ENCODE measurements around the gene AOPEP.

The AOPEP gene

DNA sequence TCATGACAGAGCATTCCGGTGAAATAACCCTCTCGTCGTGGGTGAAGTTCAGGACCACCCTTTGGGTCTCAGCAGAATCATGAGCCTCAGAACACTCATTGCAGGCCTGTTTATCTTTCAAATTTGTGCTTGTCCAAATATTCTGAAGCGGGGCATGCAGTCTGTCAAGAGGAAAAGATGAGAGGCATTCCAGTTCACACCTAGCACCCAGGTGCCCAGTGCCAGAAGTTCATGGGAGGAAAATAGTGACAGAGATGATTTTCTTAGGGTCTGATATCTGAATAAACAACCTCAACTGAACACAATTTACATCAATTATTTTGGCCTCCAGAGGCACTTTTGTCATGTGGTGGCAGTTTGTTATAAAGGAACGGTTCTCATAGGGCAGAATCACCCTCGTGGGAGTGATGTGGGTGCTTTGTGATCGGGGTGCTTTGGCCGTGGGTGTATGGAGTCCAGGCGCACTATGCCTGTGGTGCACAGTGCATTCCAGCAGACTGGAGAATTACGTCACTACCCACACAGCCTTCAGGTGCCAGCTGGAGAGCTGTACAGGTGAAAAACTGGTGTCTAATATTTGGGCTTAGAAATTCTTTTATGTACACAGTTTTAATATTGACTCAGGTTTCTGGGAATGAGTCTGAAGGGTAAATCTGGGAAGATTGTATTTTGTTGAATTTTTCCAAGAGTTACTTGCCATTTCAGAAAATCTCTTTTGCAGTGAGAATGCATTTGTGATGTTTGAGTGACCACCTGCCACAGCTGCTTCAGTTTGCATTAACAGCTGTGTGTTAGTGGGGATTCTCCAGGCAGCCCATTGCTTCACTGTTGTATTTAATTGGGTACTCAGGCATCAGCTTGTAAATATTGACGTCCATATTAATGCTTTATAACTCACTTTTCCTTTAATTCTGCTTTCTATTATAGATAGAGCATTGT, 301.7 kb downstream of the AOPEP start:
- DNase-seq = no peak

DNA sequence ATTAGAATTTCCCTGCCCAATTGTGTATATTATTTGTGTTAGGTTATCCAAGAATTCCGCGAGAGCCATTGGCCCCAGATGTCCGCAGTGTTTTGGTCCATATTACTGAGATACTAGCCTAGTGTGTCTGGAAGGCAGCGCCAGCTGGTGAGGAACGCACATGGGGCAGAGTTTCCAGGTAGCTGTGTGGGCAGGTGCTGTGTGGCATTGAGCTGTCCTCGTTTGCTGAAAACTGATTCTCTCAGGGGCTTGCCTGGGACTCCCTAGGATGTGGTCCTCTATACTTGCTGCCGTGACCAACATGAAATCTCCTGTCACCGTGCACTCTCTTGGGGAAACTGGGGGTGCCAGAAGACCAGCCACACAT, 302.3 kb downstream of the AOPEP start:
- no peak for DNase-seq

DNA sequence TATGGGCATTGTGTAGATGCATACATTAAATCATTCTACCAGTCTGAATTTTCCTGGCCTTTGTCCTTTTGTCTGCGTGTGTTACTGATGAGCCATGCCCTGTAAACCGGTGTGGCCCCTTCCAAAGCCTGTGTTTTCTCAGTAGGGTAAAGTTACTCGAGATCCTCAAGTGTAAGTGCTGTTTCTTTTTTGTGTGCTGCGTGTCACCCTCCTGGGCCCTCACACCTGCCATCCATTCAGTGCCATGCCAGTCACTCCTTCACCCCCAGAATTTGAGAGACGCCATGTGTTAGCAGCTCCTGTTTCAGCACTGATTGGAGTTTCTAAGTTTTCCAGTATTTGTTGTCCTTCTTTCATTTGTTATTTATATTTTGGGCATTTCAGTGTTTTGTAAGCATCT, 302.8 kb downstream of the AOPEP start:
- no peak for DNase-seq

DNA sequence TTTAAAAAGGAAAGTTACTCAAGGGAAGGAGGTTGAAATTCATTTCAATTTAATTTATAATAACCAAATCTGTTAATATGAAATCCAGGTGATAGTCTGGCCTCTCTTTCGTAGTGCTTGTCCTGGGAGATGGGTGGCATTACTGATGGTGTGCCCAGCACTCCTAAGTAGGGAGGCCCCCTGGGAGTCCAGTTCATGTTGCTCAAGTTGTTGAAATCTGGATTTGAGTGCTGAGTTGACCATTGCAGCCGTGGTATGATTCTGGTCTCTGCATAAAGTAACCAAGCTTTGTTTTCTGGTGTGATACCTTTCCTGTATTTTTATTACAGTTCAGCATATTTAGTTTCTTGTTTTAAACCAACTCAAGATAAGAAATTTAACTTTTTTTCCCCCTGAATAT, 303.2 kb downstream of the AOPEP start:
- DNase-seq = no peak

DNA sequence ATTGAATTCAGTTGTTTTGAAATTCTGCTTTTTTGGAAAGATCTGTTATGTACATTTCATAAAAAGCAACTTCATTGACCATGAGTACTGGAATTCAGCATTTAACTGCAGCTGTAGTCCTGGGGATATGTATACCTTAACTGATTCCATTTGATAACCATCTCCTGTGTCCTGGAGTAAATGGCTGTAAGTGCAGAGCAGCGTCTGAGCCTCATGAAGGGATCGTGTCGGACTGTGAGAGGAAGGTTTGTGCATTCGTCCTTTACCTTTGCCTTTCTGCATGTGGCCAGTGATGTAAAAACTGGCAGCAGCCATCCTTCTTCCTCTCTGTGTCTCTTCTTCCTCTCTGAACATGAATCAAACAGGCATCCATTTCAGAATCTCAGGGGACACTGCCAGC, 303.8 kb downstream of the AOPEP start:
- DNase-seq = no peak

DNA sequence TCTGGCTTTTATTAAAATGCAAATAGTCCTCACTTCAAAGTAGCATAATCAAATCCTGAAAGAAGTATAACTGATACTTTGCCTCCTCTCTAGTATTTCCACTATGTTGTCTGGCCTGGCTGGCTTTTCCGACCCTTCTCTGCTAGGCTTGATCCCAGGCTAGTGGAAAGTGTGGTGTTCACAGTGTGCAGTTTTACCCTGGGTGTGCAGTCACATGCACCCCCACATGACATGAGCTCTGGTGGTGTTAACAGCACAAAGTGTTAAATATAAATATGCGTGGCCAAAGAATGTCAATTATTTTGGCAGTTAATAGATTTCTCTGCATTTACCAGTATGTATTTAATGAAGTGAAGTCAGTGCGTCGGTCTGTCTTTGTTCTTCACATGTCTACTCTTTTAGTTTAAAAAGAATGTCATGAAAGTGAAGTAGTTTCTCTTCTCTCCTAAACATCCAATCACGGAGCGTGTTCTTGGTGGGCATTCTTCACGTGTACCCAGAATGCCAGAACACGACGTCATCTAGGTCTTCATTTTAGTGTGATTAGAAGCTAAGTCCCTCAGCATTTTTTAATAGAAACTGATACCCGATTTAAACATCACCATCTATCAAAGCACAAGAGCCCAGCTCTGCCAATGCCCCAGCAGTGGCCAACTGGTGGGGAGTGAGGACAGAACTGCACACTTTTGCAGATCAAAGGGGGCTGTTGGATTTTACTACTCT, 304.6 kb downstream of the AOPEP start:
- no peak for DNase-seq

DNA sequence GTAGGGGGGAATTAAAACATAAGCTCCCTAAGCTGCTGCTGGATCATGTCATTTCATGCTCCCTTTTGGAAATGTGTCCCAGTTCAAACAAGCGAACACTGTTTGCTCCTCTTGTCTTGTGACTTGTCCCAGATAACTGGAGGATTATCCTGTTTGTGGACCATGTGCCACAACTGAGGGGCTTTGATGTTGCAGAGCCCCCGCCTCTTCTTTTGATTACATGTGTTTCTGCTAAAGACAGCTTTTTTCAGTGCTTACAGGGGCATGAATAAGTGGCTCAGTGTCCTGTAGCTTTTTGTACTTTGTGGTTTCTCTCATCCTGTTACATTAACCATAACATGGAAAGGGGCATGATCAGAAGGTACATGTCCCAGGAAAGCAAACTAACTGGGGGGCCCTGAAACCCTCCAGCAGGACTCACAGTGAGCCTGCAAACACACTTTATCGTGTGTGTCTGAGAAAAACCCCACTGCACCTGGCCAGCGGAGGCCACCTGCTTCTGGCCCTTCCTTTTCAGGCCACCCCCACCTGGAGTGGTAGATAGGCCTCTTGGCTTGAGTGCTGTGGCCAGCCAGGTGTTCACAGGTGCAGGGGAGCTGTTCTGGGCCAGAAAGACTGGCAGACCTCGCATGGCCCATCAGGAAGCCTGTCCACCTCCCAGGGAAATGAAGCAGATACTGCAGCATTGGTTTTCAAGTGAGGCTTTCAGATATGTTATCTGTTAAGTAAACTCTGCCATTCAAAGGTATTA, 305.4 kb downstream of the AOPEP start:
- no peak for DNase-seq

DNA sequence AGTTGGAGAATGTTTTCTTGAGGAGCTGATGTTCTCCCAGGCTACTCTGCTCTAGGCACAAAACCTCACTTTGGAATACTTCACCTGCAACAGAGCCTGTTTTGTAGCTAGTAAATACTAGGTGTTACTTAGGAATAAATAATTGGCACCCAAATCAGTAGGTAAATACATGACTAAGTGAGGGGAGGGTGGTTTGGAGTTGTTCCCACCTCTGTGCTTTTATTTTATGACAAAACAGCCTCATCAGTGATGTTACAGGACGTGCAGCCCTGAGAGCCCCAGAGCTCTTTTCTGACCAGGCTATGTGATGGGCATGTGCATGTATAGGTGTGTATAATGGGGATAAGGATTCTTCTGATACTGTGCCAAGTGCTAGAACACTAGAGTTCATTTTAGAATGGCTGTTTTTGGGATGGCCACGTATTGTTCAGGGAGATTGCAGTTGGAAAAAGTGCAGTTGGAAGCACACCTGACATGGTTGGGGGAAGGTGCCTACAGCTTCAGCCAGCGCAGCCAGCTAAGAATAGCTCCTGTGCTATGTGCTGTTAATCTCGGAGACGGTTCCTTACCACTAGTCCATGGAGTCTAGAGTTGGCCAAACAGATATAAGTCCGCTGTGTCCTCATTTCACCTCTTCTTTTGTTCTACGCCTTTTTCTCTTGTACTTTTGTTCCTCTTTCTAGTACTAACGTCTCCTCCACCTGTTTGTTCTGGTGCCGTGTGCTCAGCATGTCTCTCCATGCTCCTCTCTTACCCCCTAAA, 306.3 kb downstream of the AOPEP start:
- no peak for DNase-seq

DNA sequence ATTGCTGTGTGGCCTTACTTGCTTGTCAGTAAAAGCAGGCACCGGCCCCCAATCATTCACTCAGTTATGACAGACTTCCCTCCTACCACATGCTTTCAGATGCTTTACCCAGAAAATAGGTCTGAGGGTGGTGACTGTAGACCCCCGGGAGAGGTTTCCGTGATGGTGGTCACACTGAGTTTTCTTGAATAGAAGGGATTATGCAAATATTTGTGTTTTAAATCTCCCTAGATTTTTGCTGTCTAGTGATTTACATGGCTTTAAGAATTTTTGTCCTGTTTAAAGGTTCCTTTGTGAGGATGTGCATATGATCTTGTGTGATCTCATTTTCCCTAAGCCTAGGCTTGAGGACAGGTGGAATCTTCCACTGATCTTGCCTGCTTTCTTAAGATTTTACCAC, 309.3 kb downstream of the AOPEP start:
- no peak for DNase-seq

DNA sequence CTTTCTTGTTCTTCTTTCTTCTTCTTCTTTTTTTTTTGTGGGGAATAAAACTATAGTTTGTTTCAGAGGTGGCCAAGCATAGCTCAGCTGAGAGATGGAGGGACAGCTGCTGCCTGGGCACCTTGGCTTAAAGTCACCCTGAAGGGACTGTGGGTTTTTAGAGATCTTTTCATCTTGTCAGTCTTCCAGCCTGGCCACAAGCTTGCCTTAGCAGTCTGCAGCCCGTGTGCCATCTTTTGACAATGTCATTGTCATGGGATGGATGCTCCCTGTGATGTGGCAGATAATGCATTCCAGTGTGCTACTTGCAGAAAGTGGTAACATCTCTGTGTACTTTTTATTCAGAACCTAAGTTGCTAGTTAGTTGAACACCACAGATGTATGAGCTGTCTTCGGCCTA, 310.2 kb downstream of the AOPEP start:
- no peak for DNase-seq

DNA sequence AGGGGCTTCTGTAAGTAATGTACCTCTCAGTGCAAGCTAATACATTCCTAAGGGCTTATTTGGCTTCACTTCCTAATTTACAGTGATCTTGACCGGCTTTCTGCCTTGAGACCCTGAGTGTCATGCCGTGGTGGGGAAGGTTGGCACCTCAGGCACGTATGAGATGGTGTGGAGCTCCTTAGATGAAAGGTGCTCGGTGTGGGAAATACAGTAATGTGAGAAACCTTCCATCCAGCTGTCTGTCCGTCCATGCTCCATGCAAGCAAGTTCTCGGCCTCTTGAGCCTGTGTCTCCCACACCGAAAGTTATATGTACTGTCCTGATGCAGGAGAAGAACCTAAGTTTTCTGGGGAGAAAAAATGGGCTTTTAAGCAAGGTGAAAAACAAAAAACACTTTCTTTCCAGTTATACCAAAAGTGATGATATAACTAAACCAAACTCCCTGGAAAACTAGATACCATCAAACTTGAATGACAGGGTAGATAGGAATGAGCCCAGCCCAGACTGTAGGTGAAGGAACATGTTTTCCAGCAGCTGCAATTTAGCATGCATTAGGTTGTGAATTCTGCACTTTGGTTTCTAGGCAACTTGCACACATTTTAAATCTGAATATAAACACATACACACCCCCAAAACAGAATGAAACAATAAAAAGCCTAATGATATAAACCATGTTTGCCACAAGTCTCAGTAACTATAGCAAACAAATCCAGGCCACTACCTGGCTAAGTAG, 311.5 kb downstream of the AOPEP start:
- no peak for DNase-seq

DNA sequence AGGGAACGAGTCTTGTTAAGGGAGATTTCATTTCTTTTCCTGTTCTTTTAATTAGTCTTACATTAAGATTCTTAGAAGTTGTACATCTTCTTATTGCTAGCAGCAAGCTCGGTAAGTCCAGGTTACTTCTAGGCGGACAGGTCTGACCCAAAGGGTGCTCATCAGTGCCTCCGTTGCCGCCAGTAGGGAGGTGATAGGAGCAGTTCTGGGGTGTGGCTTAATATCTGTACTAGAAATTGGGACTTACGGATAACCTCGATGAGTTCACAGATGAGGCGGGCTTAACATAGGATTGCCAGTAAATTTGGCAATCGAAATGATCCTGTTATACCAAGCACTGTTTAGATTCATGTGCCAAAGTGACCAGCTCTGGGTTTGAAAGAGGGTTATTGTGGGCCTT, 312.2 kb downstream of the AOPEP start:
- no peak for DNase-seq

DNA sequence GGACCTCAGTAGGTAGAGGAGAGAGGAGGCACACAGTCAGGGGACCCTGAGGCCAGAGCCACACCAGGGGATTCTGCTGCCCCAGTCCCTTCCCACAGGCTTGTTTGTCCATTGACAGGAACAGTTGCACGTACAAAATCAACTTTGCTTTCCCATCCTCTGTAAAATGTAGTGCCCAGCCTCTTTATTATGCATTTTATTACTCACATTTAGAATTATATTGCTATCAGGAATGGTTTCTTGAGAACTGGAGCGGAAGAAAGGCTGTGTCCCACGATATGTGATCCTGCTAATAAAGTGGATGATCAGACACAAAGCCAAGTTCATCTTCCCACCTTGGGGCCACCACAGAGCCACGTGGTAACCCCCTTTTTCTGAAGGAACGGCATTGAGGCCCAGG, 313.6 kb downstream of the AOPEP start:
- no peak for DNase-seq

DNA sequence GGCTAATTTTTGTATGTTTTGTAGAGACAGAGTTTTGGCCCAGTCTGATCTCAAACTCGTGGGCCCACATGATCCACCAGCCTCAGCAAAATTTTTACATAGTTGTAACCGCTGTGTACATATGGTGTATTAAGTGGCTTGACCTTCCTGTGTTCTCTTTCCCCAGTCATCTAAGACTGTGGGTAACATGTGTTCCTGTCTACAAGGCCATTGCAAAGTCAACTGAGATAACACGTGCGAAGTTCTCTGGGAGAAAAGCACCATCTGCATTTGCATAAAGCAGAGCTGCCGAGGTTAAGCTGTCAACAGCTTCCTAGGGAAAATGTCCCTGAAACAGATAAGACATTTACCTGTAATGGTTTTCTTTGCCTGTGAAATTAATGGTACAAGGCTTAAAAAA, 317.3 kb downstream of the AOPEP start:
- no peak for DNase-seq

DNA sequence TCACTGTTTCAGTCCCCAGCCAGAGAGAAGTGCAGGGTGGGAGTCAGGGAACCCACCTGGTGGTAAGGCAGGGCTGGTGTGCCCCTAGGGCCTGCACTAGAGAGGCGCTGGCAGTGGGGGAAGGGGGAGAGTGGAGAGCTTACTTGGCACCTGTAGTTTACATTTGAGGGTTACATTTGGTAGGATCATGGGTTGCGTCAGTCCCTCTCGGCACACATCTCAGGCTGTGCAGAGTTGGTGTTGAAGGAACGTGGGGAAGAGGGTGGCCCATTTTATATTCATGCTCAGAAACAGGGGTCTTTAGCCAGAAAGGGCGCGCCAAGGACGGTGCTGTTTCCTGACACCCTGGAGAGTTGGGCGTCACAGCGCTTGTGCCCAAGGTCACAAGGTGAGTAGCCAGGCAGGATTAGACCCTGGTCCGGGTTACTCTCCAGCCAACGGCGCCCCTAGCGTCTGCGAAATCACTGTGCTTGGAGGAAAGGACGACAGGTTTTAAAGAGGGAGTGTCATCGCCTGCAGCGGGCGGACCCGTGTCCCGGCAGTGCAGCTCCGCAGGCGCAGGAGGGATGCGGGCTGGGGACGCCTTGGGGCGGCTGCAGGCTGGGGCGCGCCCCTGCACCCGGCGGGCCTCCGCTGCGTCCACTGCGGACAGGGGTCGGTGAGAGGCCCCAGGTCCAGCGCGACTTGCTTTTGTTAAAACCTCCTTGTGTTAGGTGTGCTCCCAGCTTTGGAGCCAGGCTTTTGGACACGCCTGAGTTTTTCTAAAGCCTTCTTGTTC, 318.4 kb downstream of the AOPEP start:
- DNase-seq = no peak

DNA sequence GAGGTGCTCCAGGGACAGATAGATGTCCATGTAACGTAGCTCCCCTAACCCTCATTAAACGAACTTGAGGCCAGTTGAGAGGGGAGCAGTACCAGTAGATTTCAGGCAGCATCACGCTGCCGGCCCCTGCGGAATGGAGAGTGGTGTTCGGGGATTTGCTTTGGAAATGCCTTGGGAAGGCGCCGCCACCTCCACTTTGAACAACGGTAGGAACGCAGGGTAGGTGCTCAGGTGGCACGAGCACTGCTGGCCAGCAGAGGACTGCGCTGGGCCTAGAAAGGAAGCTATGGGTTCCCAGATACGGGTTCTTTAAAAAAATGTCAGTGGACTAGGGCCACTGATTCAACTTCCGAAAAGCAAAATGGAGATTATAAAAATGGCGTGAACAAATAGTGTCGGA, 319.3 kb downstream of the AOPEP start:
- no peak for DNase-seq

DNA sequence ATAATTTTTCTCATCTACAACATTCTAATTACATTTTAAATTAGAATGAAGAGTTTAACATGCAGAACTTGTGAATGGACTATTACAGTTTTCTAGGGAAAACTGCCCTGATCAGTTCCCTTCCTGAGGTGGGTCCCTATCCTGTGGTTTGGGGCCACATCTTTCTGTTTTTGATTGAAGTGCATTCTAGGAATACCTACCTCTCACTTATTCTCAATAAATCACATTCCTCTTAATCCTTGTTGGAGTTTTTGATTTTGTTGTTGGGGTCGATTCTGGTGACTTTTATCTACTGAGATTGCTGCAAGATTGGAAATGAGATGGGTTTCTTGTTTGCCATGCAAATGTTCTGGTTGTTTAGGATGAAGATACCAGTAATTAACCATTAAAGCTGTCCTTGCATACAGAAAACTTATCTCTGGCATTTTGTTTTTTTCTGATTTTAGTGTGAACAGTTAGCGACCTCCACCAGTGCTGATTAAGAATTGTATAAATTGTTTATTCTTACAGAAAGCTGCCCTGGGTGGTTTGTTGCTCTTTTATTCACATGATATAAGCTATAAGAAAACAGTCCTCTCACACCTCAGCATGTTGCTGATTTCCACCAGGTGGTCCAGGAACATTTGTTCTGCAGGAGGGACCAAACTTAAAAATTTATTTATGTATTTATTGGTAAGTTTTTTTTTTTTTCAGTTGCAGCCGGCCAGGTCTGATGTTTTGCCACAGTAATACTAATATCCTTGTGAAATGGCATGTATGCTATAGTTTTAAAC, 321.1 kb downstream of the AOPEP start:
- no peak for DNase-seq

DNA sequence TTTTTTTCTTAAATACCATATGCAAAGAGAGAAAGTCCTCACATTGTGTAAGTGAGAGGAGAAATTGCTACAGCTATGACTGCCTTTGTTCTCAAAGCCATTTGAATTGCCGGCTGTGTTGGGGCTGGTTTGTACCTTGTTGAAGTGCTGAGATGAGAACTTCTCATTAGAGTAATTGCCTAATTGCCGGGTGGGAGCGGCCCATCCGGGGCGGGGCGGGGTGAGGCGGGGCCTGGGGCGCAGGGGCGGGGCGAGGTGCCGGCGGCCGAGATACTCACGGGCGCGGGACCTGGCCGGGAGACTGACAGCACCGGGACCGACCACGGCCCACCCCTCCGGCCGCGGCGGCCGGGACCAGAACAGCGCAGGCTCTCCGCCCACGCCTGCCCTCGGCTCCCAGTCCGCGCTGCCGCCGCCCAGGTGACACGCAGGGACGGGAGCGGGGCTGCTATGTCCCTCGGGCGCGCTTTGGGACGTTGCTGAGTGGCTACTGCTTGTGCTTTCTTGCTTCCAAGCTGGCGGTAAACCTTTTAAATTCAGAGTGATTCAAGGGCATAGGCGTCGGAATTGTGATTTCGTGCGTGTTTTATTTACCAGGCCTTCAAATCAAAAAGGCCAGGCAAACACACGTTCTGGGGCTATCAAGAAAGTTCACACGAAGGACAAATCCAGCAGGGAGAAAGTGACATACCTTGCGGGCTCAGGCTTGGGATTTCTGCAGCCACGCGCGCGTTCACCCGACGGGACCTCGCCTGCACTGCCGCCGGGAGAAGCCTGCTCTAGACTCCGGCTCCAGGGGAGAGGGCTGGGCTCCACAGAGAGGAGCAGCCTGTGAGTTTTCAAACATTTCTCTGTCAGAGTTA, 322.0 kb downstream of the AOPEP start:
- DNase-seq = no peak

DNA sequence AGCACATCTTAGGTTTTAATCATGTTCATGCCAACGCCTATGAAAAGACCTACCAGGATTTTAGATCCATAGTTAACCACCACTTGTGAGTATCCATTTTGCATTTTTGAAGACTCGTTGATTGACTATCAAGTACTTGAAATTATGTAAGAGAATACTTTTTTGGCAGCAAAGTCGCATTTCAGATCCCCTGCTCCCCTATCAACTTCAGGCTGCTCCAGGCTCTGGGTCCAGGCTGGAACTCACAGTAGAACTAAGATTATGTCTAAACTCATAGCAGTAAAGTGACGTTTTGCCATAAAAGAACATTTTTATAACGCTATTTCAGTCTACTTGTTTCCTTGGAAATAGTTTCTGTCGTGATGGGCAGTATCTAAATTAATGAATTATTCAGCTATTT, 323.3 kb downstream of the AOPEP start:
- DNase-seq = no peak
